CD4-positive, alpha-beta T cell treated with Interleukin-6 at 100 ng/mL for 8 hours (primary cell): ENCODE measurements around the gene DYNC2H1.
A peak's percentile ranks its signal among the peaks of the same experiment; 100 is the strongest.

Experiments used
- DNase-seq: peaks from one replicate; pipeline ENCODE4 v3.0.0-alpha.2; 2020; ENCODE audit warnings: mixed read lengths, low spot score

The DYNC2H1 gene, protein sequence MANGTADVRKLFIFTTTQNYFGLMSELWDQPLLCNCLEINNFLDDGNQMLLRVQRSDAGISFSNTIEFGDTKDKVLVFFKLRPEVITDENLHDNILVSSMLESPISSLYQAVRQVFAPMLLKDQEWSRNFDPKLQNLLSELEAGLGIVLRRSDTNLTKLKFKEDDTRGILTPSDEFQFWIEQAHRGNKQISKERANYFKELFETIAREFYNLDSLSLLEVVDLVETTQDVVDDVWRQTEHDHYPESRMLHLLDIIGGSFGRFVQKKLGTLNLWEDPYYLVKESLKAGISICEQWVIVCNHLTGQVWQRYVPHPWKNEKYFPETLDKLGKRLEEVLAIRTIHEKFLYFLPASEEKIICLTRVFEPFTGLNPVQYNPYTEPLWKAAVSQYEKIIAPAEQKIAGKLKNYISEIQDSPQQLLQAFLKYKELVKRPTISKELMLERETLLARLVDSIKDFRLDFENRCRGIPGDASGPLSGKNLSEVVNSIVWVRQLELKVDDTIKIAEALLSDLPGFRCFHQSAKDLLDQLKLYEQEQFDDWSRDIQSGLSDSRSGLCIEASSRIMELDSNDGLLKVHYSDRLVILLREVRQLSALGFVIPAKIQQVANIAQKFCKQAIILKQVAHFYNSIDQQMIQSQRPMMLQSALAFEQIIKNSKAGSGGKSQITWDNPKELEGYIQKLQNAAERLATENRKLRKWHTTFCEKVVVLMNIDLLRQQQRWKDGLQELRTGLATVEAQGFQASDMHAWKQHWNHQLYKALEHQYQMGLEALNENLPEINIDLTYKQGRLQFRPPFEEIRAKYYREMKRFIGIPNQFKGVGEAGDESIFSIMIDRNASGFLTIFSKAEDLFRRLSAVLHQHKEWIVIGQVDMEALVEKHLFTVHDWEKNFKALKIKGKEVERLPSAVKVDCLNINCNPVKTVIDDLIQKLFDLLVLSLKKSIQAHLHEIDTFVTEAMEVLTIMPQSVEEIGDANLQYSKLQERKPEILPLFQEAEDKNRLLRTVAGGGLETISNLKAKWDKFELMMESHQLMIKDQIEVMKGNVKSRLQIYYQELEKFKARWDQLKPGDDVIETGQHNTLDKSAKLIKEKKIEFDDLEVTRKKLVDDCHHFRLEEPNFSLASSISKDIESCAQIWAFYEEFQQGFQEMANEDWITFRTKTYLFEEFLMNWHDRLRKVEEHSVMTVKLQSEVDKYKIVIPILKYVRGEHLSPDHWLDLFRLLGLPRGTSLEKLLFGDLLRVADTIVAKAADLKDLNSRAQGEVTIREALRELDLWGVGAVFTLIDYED (N-terminal part only)

DNA sequence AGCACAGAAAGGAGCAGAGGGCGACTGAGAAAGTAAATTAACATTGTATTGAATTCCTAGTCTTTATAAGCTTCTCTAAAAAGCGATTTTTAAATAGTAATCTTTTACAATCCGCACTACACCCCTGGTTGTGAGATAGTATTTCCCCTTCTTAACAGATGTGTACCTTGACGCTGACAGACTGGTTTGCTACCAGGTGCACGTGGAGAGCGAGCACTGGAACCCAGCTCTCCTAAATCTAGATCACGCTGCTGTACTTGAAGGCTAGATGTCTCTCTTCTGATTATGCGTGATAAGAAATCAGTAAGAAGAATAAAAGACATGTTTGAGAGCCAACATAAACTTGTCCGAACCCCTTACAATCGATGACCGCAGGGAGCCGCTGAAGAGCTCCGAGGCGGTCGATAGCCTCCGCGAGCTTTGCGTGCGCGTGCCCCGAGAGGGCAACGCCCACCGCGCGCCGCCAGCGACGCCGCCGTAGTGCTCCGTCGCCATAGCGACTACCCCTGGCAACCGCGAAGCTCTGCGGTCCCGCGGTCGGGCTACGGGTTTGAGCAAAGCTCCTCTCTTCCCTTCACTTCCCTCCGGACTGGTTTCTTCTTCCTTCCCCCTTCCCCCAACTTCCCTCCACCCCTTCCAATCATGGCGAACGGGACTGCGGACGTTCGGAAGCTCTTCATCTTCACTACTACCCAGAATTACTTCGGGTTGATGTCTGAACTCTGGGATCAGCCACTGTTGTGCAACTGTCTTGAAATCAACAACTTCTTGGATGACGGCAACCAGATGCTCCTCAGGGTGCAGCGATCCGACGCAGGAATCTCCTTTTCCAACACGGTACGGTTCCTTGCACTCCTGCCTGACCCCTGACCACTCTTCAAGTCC lies at the start of gene DYNC2H1:
Gene DYNC2H1 (plus strand): TSS at position 494 of the 885 bp plus-strand sequence. CDS start 149 bp downstream, at position 643.
- peak; percentile 87 for DNase-seq

DNA sequence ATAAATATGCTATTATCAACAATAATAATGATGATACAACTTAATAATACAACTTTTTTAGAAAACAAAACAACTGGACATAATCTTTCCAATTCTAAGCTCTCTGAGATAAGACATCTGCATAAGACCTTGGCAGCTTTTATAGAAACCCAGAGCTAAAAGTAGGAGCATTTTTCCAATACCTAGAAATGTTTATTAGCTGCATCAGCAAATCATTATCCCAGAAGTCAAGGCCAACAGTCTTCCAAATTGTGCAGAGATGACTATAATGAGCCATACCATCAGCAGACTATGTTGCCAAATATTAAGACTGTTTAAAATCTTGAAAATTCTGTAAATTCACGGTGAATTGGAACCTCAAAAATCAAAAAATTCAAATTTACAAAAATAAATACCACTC lies 47.6 kb upstream of the DYNC2H1 start:
- DNase-seq, result no peak

DNA sequence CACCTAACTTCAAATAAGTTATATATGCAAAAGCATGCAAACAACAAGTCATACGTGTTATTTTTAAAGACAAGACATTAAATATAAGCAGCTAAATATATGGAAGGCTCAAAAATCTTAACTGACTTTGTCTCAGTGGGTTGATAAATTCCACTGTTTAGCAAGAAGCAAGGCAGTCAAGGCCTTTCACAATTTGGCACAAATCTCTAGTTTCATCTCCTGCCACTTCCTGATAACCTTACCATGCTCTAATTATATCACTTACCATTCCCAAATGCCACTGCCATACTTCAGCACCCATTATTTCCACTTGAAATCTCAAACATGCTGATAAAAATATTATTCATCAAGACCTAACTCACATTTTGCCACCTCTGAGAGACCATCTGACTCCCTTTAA lies 42.1 kb upstream of the DYNC2H1 start:
- no peak for DNase-seq

DNA sequence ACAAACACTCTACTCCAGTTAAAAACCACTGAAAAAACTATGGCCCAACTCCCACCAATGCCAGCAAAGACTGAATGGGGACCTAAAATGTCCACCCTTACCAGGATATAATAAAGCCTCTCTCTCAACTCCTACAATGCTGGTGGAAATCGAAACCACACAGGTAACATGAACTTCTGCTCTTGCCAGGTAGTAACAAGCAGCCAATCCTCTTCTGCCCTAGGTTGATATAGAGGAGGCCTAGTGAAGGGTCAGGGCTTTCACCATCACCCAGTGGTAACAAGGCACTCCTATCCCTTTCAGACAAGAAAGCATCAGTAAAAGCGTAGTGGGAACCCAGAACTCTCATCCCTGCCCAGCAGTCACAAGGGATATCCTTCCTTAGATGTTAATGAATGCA lies 39.9 kb upstream of the DYNC2H1 start:
- no peak for DNase-seq

DNA sequence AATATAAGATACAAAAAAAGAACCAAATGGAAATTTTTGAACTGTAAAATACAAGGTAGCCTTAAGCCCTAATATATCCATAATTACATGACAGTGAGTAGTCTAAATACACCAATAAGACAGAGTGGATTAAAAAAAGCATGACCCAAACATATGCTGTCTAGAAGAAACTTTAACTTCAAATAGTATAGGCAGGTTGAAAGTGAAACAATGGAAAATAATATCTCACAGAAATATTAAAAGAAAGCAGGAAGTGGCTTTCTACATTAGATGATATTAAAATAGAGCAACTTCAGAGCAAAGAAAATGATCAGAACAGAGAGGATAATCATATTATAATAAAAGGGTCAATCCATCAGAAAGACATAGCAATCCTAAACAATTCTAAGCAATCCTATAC lies 39.1 kb upstream of the DYNC2H1 start:
- DNase-seq, result no peak

DNA sequence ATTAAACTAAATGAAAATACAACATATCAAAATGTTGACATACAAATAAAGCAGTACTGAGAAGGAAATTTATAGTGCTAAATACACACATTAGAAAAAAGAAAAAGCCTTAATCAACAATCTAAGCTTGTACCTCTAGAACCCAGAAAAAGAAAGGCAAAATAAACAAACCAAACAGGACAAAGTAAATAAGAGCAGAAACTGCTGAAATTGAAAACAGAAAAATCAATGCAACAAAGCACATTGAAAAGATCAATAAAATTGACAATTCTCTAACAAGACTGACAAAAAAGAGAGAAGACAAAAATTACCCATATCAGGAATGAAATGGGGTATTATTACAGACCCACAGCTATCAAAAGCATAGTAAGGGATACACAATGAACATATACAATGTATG lies 38.2 kb upstream of the DYNC2H1 start:
- DNase-seq, result no peak

DNA sequence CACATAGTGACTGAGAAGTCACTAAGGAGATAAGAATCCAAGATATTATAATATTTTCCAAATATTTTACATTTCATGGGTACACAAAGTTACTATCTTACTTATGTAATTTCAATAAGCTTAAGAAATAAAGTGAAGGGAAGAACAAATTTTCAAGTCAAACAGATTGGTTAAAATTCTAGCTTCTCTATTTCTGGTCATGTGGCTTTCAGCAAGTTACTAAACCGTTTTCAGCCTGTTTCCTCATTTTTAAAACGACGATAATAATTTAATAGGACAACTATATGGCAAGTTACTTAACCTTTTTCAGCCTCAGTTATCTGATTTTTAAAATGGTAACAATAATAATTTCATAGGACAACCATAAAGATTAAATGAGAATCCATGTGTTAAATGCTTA lies 32.9 kb upstream of the DYNC2H1 start:
- no peak for DNase-seq

DNA sequence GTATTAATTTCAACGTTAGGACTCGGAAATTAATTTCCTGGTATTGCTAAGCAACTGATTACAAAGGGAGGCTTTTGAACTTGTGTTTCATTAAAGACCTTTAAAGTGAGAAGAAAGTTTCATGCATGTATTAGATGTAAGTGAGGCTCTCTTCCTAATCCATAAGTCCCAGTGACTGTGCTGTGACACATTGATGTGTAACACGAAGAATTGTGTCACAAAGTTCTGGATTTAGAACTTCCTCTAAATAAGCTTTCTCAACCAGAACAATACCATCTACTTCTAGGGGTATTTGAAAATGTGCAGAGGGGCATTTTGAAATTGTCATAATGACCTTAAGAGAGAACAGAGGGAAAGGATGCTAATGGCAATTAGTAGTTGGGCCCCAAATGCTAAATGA lies 31.7 kb upstream of the DYNC2H1 start:
- DNase-seq, result no peak

DNA sequence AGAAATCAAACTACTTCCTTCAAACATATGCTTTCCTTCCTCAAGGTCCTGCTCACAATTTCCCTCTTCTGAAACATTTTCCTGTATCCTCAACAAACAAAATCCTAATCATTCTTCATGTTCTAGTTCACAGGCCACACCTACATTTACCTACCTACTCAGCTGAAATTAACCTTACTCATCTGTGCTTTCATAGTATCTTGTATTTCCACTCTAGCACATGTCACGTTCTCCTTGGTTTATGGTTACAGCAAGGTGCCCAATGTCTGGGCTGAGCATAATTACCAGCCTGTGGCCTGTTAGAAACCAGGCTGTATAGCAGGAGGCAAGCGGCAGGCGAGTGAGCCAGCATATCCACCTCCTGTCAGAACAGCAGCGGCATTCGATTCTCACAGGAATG lies 30.5 kb upstream of the DYNC2H1 start:
- DNase-seq, result no peak

DNA sequence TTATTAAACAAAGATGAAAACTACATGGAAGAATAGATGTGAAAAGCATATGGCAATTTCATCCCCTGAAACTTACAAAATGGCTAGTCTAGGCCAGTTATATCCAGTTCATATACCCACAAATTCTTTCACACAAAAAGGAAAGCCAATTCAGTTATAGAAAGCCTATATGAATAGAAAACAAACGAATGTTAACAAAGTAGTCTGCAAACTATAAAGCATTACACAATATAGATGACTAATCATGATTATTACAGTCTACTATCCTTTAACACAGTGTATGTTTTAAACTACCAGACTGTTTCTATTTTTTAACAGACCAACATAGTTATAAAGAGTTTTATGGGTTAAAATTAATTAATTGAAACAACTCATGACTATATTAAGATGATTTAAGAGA lies 29.4 kb upstream of the DYNC2H1 start:
- DNase-seq, result no peak

DNA sequence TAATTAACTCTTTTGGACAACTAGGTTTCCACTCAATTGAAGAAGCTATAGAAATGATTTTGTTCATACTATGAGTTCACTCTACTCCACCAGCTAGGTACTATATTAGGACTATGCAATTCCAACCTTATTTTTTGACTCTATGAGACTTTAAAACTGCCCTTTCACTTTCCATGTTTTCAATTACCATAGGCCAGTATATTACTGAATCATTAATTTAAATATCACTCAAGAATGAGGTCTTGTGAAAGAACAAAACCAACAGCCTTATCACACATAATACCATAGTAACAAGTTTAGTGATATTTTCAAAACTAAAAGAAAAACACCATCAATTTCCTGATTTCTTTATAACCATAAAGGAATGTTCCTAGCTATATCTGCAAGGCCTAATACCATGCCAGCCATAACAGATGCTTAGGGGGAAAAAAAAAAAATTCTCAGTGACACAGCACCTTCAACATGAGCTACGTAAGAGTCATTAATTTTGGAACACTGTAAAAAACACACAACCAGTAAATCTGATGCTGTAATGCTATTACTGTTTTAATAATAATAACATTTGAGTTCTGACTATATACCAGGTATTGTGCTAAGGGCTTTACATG lies 23.4 kb upstream of the DYNC2H1 start:
- no peak for DNase-seq

DNA sequence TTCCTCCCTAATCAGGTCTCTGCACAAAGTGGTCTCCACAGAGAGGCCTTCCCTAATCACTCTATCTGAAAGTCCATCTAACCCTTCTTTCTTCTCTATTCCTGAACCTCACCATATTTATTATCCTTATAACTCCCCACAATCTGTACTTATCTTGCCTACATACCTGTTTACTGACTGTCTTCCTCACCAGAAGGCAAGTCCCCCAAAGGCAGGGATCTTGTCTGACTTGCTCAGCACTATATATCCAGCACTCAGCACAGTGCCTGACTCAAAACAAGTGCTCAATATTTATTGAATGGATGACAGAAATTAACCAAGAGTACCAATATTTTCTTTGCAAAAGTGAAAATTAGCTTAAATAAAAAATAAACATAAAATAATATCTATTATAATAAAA lies 22.8 kb upstream of the DYNC2H1 start:
- DNase-seq, result no peak

DNA sequence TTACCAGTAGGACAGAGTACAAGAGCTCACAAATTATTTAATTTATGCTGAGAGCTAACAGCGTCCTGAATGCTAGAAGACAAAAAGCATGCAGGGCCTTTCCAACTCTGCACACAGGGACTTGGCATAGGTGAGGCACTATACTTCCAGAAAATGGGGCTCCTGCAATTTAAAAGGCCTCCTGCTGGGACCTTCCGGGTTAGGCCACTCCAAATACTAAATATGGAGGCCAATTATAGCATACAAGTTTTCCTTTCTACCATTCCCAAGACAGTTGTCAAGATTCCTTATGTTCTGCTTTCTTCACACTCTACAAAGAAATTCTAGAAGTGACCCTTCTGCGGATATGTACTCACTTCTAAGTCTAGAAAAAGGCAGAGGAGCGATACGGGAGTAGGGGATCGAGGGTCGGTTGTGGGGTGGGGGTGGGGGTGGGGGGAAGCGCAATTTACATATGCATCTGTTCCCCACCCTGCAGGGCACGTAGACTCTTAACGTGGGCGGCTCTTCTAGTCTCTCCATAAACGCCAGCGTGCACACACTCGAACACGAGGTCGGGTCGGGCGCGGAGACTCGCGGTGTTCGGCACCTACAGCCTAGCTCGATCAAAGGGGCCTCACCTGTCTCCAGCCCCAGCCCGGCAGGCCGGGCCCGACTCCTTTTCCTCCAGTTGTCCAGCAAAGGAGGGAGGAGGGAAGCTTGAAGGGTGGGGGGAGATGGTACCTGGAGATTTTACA lies 18.0 kb upstream of the DYNC2H1 start:
- DNase-seq, result peak; percentile 17

DNA sequence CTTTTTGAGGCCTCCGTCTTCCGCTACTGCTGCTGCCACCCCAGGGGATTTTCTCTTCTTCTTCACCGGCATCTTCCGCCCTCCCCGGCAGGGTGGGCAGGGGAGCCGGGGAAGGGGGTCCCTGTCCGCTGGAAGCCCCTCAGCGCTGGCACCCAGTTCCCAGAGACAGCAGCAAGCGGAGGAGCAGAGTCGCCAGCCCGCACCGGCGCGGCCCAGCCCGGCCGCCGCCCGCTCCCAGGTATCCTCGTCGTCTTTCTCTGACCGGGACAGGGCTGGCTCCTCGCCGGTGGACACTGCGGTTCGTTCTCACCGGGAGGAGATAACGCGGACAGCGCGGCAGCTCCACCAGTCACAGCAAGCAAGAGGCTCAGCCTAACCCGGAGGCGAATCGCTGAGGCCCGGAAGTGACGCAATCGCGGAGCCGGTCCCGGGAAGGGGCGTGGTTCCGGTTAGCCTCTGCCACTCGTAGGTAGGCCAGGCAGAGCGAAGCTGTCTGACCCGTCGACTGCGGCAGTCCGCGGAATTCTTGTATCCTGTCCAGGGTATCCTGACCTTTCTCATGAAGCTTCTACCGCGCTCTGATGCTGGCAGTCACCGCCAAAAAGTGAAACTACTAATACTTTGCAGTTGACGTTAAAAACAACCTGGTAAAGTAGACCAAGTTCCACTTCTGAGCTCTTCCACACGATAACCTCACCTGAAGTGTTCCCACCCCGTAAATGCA lies 17.3 kb upstream of the DYNC2H1 start, which contains the start of gene DCUN1D5:
Gene DCUN1D5 (minus strand): TSS at position 360 of the 724 bp plus-strand sequence. CDS start 288 bp downstream, at position 72.
- DNase-seq, result peak; percentile 94

DNA sequence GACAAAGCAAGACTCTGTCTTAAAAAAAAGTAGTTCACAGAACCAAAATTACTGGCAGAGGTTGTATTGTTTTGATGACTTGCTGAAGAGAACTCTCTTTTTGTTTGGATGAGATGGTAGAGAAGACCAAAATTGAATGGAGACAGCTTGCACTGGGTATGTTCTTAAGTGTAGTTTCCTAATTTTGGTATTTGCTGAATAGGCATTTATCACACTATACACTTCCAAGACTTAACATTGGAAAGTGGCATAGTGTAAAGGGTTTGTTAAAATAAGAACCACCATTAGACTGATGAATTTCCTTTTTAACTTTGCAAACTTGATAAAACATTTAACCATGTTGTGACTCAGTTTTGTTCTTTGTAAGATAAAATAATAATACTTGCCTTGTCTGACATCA lies 11.9 kb upstream of the DYNC2H1 start:
- DNase-seq, result no peak

DNA sequence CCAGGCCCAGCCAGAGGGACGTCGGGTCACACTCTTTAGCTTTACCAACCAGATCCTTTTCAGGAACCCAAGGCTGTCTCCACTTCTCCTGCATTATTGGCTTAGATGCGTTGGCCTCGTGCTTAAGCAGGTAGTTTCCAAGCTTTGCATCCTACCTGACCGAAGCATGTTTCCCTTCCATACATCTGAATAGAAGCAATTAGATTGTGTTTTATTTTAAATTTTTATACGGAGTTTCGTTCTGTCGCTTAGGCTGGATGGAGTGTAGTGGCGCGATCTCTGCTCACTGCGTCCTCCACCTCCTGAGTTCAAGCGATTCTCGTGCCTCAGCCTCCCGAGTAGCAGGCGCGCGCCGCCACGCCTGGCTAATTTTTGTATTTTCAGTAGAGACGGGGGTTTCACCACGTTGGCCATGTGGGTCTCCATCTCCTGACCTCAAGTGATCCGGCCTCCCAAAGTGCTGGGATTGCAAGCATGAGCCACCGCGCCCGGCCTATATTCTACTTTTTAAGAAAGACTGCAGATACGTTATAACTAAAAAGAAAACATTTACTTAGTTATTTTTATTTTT lies 677 bp downstream of the DYNC2H1 start:
- no peak for DNase-seq

DNA sequence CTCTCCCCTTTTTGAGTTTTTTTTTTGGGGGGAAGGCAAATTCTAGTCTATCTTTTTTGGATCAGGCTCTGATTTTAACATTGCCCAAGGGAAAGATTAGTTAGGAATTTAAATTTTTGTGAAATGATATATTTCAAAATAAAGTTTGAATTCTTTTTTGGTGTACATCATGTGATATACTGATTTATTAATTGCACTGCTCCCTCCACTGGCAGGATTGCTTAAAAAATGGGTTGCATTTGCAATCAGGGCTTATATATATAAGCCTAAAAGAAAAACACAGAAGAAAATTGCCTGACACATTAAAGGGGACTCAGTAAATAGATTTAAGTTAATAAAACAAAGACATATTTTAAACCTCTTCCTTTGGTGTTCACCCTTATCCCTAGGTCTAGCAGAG lies 1.2 kb downstream of the DYNC2H1 start:
- no peak for DNase-seq

DNA sequence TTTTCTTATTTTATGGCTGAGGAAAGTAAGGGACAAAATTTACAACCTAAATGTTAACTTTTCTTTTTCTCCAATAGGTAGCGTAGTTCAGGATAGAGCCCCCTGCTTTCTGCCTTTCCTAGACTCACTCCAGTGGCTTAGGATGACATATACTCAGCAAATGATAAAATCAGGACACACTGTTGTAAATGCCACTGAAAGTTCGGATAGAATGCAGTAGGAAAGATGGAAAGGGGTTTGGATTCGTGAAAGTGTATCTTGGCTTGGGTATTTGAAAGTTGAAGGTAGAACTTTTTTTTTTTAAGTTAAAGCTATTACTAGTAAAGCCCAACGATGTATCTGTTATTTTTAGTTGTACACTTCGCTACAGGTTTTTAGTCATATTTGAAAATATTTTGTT lies 2.2 kb downstream of the DYNC2H1 start:
- DNase-seq, result no peak

DNA sequence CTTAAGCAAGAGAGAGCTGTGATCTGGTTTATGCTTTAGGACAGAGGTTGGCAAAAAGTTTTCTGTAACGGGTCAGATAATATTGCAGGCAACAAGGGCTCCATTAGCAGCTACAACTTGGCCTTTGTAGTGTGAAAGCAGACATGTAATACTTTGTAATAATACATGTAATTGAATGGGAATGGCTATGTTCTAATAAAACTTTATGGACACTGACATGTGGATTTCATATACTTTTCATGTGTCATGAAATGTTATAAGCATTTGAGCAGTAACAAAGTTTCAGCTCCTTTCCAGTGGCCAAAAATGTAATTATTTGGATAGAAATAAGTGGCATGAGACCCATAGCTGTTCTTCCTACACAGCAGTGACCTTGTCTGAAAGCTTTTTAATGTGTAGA lies 3.1 kb downstream of the DYNC2H1 start:
- no peak for DNase-seq
